Spleen (tissue), 7 donors: ENCODE results near the gene SHC3.

Source experiments
- CTCF ChIP-seq, 11 experiments: fragments of 200-600 bp in 7 of 11; fragments of 450-650 bp in 4 of 11; sonication (generic) in 4 of 11; IDR thresholded peaks in 8 of 11; conservative IDR thresholded peaks in 3 of 11; 1 replicate in 7 of 11; 2 replicates in 4 of 11; pipeline versions ENCODE4 v1.4.0 to v1.8.0; 2016 to 2021; ENCODE audit warnings: antibody characterized with exemption in 11 of 11, inconsistent platforms in 4 of 11, mild to moderate bottlenecking in 1 of 11
- POLR2A ChIP-seq, 3 donors: fragments of 450-650 bp; IDR thresholded peaks; one replicate each; pipeline ENCODE4 v1.5.1; 2017; ENCODE audit warnings: antibody characterized with exemption in 3 of 3, mild to moderate bottlenecking in 1 of 3
- donor health status: DM: no; HTN: no; CAD: no; lungs with moderate emphysema.
- donor health status: DM: no; HTN: no; CAD: no.
- donor health status: DM: no; HTN: no; CAD: no.

GRCh38 chr9:89005323-89005722 lies 173.3 kb downstream of the SHC3 start:
- TF ChIP-seq POLR2A (IDR thresholded peaks at IDR 0.05) = no peak
- TF ChIP-seq CTCF (IDR thresholded peaks at IDR 0.05 in 8 of 11, conservative IDR thresholded peaks at IDR 0.05 in 3 of 11) = no peak
